Activated T-helper 17 cell treated with anti-CD3 and anti-CD28 coated beads, Interleukin-2, amount 50 U/mL, for 72 hours (primary cell): ENCODE measurements around the gene CTTNBP2. TPM values are rescaled to one million over a fixed set of nuclear protein-coding genes. Genes with fewer than 3 reads are reported as not detected.

ENCODE experiments used
- ATAC-seq: fragments of 150-1000 bp; cut with Tn5 transposase; replicated peaks from 2 replicates; pipeline ENCODE4 v1.10.0; 2021; ENCODE audit warnings: mild to moderate bottlenecking, moderate library complexity
- H3K27ac Mint-ChIP-seq: one replicate; pipeline ENCODE4 v1.8.0; 2022; ENCODE audit warnings: mixed read lengths
- H3K27me3 Mint-ChIP-seq: one replicate; pipeline ENCODE4 v1.8.0; 2022; ENCODE audit warnings: mixed read lengths
- H3K36me3 Mint-ChIP-seq: one replicate; pipeline ENCODE4 v1.8.0; 2022; ENCODE audit warnings: low read depth, mild to moderate bottlenecking, mixed read lengths
- H3K4me1 Mint-ChIP-seq: one replicate; pipeline ENCODE4 v1.8.0; 2022; ENCODE audit warnings: mixed read lengths
- H3K4me3 Mint-ChIP-seq: one replicate; pipeline ENCODE4 v1.8.0; 2022; ENCODE audit warnings: mild to moderate bottlenecking, mixed read lengths
- H3K9me3 Mint-ChIP-seq: one replicate; pipeline ENCODE4 v1.8.0; 2022; ENCODE audit warnings: mixed read lengths
- total RNA-seq, 2 donors: library from RNA; stranded (reverse); gene quantifications; one replicate each; pipeline ENCODE4 v1.2.3, GENCODE V29; 2022

Gene CTTNBP2
- total RNA-seq, 2 donors from 2014 or later, result 0.40 TPM; not detected in 1

DNA sequence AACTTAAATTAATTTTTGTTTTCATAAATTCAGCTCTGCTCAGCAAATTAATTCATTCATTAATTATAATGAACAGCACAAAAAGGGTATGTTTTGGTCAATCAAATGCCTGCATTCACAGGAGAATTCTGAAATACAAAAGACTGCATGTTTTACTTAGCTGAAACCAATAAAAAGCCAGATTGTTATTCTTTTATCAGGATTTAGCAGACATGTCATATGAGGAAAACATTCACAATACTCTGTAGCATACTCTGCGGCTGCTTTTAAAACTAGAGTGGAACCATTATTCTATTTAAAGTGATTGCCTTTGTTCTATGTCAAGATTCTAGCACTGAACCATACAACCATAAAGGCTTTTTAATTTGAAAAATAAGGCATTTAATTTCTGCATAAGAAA, 19.1 kb downstream of the CTTNBP2 start:
- Mint-ChIP-seq H3K9me3 (no peaks in the 10 kb centered on the region), H3K4me3 (no peak overlapping the region), H3K4me1 (no peaks in the 10 kb centered on the region), H3K27ac (no peak overlapping the region), H3K36me3 (no peaks in the 10 kb centered on the region), H3K27me3 (peaks cover 4% of the 10 kb centered on the region)
- ATAC-seq, result no peak

DNA sequence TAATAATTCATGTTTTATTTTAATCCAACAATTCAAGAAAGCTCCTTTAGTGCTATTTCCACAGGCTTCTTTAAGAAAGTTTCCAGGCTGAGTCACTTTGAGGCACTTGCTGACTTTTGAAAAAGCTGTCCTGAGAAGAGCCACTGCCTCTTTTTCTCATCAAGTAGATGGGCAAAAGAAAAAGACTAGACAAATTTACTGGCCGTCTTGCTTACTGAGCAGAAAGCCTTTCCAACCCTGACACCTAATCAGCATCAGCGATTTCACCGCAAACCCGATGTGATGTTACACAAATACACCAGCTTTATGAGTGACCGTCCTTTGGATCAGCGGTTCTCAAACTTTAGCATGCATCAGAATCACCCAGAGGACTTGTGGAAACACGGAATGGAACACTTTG, 24.3 kb downstream of the CTTNBP2 start:
- H3K27me3 Mint-ChIP-seq, result peaks cover 4% of the 10 kb centered on the region
- no peak overlapping the region for H3K4me3 Mint-ChIP-seq
- no peaks in the 10 kb centered on the region for H3K4me1 Mint-ChIP-seq
- H3K36me3 Mint-ChIP-seq, result no peaks in the 10 kb centered on the region
- H3K27ac Mint-ChIP-seq, result no peak overlapping the region
- no peaks in the 10 kb centered on the region for H3K9me3 Mint-ChIP-seq
- no peak for ATAC-seq

DNA sequence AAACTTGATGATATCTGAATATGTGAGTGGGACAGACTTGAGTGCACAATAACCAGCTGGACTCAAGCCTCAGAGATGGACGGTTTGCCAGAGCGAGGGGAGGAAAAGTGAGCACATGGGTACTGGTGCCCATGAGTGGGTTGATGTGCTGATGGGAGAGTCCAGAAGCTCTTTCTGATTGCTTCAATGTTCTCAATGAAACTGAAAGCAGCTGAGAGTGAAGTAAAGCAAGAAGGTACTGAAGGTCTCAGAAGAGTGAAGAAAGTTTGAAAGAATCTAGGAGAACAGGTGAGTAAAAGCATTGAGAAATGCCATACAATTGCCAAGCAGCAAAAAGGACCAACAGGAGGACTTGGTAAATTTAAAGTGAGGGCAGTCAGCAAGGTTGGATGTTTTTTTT, 28.6 kb downstream of the CTTNBP2 start:
- Mint-ChIP-seq H3K27ac (no peak overlapping the region), H3K4me3 (no peak overlapping the region), H3K27me3 (peaks cover 5% of the 10 kb centered on the region), H3K9me3 (peaks cover 11% of the 10 kb centered on the region), H3K4me1 (no peaks in the 10 kb centered on the region), H3K36me3 (no peaks in the 10 kb centered on the region)
- no peak for ATAC-seq

DNA sequence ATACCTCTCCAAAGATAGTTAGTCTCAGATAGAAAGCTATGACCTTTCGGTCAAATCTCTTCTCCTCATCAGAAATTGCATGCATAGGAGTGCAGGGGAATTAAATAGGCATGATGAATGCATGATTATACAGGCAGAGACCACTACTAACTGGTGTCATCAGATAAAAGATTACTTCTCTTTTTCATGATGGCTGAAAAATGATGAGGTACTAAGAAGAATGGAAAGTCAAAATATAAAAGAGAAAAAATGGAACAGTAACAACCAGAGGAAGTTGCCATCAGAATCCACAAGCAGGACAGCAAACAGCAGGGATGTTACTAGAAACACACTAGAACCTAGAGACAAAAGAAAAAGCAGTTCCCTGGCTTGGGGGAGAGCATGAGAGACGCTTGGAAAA, 31.6 kb downstream of the CTTNBP2 start:
- H3K36me3 Mint-ChIP-seq, result no peaks in the 10 kb centered on the region
- H3K4me1 Mint-ChIP-seq, result no peaks in the 10 kb centered on the region
- peaks cover 11% of the 10 kb centered on the region for H3K9me3 Mint-ChIP-seq
- no peak overlapping the region for H3K4me3 Mint-ChIP-seq
- H3K27me3 Mint-ChIP-seq, result peaks cover 5% of the 10 kb centered on the region
- no peak overlapping the region for H3K27ac Mint-ChIP-seq
- no peak for ATAC-seq

DNA sequence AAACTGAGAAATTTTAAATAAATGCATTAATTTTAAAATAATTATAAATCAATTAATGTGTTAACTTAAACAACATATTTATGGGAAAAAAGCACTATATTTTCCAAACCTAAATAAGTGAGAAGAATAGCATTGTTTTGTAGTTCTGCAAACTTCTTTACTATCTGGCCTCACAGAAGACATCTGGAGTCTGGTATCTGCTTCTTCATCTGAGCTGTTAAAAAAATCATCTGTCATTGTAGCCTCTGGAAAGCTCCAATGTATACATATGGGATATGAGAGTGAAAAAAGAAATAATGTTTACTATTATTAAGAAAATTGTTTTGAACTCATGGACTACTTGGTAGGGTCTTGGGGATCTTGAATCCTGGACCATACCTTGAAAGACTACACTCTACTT, 32.2 kb downstream of the CTTNBP2 start:
- Mint-ChIP-seq H3K4me1 (no peaks in the 10 kb centered on the region), H3K27ac (no peak overlapping the region), H3K27me3 (peaks cover 5% of the 10 kb centered on the region), H3K36me3 (no peaks in the 10 kb centered on the region), H3K4me3 (no peak overlapping the region), H3K9me3 (peaks cover 11% of the 10 kb centered on the region)
- no peak for ATAC-seq

DNA sequence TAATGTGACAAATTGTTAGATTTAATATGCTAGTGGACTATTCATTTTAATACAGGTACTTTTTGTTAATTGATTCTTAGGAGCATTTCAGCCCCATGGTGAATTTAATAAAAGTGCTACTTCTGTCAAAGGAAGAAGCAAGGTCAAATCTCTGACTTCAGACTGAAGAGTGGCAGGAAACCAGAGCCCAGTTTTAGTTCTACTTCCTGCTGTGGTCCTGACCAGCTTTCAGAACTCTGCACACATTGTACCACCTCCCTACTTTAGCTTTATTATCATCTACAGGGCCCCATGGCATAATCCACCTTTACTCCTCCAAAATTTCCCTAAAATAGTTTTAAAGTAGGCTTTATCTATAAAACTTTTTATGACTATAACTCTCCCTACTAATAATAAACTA, 33.7 kb downstream of the CTTNBP2 start:
- H3K9me3 Mint-ChIP-seq, result peaks cover 11% of the 10 kb centered on the region
- no peak for ATAC-seq
- no peak overlapping the region for H3K27ac Mint-ChIP-seq
- H3K27me3 Mint-ChIP-seq, result peaks cover 5% of the 10 kb centered on the region
- no peaks in the 10 kb centered on the region for H3K4me1 Mint-ChIP-seq
- no peak overlapping the region for H3K4me3 Mint-ChIP-seq
- H3K36me3 Mint-ChIP-seq, result no peaks in the 10 kb centered on the region

DNA sequence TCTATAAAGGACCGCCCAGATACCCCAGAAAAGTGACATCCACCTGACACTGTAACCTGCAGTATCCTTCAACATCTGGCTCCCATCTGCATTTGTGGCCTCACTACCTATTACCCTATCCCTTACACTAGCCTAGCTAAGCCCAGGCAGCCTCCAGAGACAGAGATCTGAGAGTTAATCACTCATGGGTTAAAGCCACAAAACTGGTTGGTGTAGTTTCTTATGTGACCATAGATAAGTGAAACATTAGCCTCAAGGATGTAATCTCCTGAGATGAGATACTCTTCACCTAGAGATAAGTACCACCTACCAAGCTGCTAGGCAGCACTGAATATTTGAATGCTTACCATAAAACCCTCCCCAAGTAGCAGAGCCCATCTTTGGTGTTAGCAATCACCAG, 35.4 kb downstream of the CTTNBP2 start:
- Mint-ChIP-seq H3K27ac (no peak overlapping the region), H3K4me1 (no peaks in the 10 kb centered on the region), H3K36me3 (no peaks in the 10 kb centered on the region), H3K9me3 (peaks cover 4% of the 10 kb centered on the region), H3K4me3 (no peak overlapping the region), H3K27me3 (peaks cover 6% of the 10 kb centered on the region)
- no peak for ATAC-seq

DNA sequence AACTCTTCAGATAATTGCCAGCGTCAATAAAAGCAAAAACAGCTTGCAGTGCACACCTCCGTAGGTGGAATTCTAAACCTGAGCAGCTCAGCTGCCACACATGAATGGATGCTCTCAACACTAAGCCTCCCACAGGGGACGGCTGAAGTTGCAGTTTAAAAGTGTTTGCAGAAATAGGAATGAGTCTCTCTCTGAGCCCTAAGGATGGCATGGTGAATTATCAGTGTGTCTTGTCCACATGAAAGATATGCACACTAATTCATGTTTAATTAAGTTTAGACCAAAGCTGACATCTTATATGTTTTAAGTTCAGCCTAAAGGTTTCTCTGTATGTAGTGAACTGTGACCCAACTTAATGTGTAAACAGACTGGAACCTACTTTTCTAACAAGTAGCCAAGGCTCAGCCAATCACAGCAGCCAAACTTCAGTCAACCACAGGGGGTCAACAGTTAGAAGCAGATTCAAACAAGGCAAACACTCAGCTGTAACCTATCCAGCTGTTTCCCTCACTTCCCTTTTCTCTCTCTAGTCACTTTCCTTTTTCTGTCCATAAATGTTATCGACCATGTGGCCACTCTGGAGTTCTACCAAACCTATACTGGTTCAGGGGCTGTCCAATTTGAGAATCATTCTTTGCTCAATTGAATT, 38.1 kb downstream of the CTTNBP2 start:
- H3K36me3 Mint-ChIP-seq, result no peaks in the 10 kb centered on the region
- H3K27me3 Mint-ChIP-seq, result peaks cover 6% of the 10 kb centered on the region
- H3K27ac Mint-ChIP-seq, result no peak overlapping the region
- ATAC-seq, result no peak
- no peak overlapping the region for H3K4me3 Mint-ChIP-seq
- H3K4me1 Mint-ChIP-seq, result no peaks in the 10 kb centered on the region
- no peaks in the 10 kb centered on the region for H3K9me3 Mint-ChIP-seq

DNA sequence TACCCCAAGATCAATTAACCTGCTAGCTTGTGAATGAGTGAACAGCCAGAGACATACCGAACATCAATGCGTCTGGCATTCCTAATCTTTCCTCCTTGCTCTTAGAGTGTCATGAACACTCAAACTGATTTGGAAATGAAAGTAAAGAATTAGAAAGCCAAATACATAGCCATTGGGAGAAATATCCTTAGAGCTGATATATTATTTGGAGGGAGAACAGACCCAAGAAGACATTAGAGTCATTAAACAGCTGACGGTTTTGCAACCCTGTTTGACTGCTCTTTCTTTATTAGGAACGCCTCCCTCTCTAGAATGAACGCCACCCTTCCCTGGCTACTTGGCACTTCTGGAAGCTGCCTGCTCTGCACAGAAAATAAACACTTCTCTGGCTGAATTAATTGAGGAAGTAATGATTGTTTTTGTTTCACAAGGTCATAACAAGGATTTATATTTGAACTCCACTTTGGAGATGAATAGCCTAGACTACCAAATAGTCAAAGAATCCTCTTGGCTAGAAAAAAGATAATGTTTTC, 42.8 kb downstream of the CTTNBP2 start:
- H3K9me3 Mint-ChIP-seq, result no peaks in the 10 kb centered on the region
- H3K4me1 Mint-ChIP-seq, result no peaks in the 10 kb centered on the region
- H3K4me3 Mint-ChIP-seq, result no peak overlapping the region
- peaks cover 6% of the 10 kb centered on the region for H3K27me3 Mint-ChIP-seq
- ATAC-seq, result no peak
- H3K27ac Mint-ChIP-seq, result no peak overlapping the region
- no peaks in the 10 kb centered on the region for H3K36me3 Mint-ChIP-seq

DNA sequence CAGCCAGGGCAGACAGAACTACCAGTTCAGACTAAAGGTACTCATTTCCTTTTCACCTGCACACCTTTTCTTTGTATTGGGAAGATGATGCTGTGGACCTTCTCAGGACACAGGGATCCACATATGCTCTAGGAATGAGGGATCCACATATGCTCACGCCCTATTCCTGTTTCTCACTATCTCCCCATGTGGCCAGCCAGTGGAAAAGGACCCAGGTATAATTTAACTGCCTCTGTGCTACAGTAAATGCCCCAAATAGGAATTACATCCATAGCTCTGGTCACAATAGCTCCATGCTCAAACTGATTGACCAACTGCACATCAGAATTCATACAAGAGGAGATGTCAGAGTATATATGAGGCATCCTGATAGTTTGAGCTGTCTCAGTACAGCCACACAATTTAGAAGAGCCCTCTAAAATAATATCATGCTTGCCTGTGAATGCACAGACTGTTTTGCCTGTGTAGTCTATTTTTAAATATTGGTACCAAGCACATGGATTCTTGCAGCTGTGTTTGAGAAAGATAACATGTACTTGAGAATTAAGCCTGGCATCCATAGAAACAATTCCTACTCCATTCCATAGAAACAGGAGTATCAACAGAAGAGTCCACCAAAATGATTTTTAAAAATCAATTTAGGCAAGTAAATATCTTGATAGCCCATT, 43.7 kb downstream of the CTTNBP2 start:
- Mint-ChIP-seq H3K27ac (no peak overlapping the region), H3K4me1 (no peaks in the 10 kb centered on the region), H3K9me3 (no peaks in the 10 kb centered on the region), H3K4me3 (no peak overlapping the region), H3K36me3 (no peaks in the 10 kb centered on the region), H3K27me3 (peaks cover 6% of the 10 kb centered on the region)
- ATAC-seq, result no peak

DNA sequence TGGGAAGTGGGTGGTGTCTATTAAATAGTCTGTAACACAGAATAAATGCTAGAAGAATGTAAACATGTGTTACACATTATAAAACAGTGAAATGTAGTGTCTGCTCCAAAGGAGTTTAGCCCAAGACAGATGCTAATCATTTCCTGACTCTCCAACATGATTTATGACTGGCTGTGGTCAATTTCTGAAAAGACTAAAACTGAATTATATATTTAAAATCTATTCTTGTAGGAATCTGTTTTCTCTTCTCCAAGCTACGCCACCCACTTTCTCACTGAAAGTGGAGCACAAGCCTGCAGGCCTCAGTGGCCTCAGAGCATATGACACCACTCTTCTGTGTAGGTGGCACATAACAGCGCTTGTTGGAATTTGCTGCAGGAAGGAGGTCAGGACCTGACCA, 44.4 kb downstream of the CTTNBP2 start:
- Mint-ChIP-seq H3K4me1 (no peaks in the 10 kb centered on the region), H3K27ac (no peak overlapping the region), H3K9me3 (no peaks in the 10 kb centered on the region), H3K27me3 (peaks cover 6% of the 10 kb centered on the region), H3K36me3 (no peaks in the 10 kb centered on the region), H3K4me3 (no peak overlapping the region)
- no peak for ATAC-seq

DNA sequence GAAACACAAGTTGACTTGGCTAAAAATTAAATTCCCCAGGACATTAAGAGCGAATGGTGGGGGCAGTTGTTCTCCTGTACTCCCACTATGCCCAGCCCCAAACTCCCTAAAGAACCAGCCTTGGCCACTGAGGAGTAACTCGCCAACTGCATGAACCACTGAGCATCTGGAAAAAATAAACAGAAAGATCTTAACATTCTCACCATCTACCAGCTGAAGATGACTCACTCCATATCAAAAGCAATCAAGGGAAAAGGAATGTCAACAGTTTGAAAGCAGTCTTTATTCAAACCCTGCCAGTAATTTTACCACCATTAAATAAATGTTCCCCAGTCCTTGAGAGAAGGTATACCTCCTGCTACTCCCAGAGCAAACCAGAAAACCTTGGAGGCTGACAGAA, 45.4 kb downstream of the CTTNBP2 start:
- Mint-ChIP-seq H3K4me3 (no peak overlapping the region), H3K27ac (no peak overlapping the region), H3K4me1 (no peaks in the 10 kb centered on the region), H3K27me3 (no peaks in the 10 kb centered on the region), H3K36me3 (no peaks in the 10 kb centered on the region), H3K9me3 (no peaks in the 10 kb centered on the region)
- no peak for ATAC-seq

DNA sequence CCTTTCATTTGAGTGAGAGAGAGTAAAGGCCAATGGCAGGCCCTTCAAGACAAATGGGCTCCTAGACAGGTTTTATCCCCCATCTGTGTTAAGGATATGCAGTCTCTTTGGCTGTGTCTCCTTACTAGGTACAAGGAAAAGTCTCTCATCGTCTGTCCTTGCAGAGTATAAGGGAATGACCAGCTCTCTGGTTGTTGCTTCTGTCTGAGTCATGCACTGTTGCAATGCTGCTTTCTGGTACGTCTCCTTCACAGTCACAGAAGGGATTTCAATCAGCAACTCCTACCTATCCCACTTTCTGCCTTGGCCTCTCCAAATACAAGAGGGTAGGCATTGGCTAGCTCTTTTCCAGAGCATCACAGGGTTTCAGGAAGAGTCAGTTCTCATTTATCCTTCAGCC, 48.1 kb downstream of the CTTNBP2 start:
- Mint-ChIP-seq H3K4me3 (no peak overlapping the region), H3K4me1 (no peaks in the 10 kb centered on the region), H3K36me3 (no peaks in the 10 kb centered on the region), H3K9me3 (no peaks in the 10 kb centered on the region), H3K27me3 (no peaks in the 10 kb centered on the region), H3K27ac (no peak overlapping the region)
- ATAC-seq, result no peak

DNA sequence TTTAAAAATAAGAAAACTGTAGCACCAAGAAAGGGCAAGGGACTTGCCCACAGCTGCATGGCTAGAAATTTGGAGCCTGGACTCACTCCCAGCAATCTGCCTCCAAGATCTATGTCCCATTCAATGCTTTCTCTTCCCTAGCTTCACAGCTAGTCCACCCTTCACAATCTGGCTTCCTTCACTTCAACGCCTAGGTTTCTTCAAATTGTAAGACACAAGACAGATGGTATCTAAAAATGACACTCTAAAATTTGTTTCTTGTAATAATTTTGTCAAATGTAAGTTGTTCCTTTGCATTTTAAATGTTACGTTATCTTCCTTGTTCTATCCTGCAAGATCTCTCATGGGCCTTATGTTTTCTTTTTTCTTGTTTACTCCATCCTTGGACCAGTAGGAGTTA, 48.6 kb downstream of the CTTNBP2 start:
- Mint-ChIP-seq H3K27ac (no peak overlapping the region), H3K9me3 (no peaks in the 10 kb centered on the region), H3K4me3 (no peak overlapping the region), H3K4me1 (no peaks in the 10 kb centered on the region), H3K36me3 (no peaks in the 10 kb centered on the region), H3K27me3 (no peaks in the 10 kb centered on the region)
- ATAC-seq, result no peak

DNA sequence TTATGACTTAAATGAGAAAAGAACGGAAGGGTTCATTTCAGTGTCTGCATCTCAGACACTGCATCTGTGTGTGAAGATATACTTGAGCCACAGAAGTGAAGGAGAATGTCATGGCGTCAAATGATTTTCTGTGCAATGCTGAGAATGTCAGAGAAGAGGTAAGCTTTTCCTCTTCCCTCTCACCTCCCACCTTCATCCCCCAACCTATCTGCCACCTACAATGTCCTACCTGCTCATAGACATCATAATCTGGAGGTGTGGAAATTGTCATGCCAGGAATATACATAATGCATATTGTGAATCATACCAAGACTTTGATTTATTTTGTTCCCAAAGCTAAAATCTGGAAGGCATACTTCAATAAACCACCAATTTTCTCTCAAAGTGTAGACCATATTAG, 53.7 kb downstream of the CTTNBP2 start:
- no peak for ATAC-seq
- no peaks in the 10 kb centered on the region for H3K36me3 Mint-ChIP-seq
- H3K4me1 Mint-ChIP-seq, result no peaks in the 10 kb centered on the region
- no peak overlapping the region for H3K27ac Mint-ChIP-seq
- H3K4me3 Mint-ChIP-seq, result no peak overlapping the region
- no peaks in the 10 kb centered on the region for H3K27me3 Mint-ChIP-seq
- H3K9me3 Mint-ChIP-seq, result no peaks in the 10 kb centered on the region
